ENCODE results near the gene LCOR. TPM values are rescaled to one million over a fixed set of nuclear protein-coding genes. Genes with fewer than 3 reads are reported as not detected.
"Not testable (repeated sequence)": the region's sequence is repeated elsewhere in the genome, so short reads cannot be mapped to it uniquely, and the experiment has no call there.

Gene LCOR
- total and polyA plus RNA-seq, 2 experiments from 2014 or later = 13.7 to 22.2 TPM

- Histone ChIP-seq H3K36me3 (no peaks in the 10 kb centered on the region), H3K4me3 (no peak overlapping the region), H3K4me1 (ENCODE audit: low read depth) (peaks cover 7% of the 10 kb centered on the region), H3K27ac (no peak overlapping the region), H3K9me3 (ENCODE audit: low read depth) (no peaks in the 10 kb centered on the region), H3K27me3 (no peaks in the 10 kb centered on the region)
- no peak for DNase-seq (ENCODE audit: low read depth in 1 of 2, low spot score in 1 of 2)
- TF ChIP-seq CTCF (IDR thresholded peaks at IDR 0.05; ENCODE audit: low read depth, low read length) = no peak
Observed at GRCh38 chr10:97029271-97029670, 197.2 kb downstream of the LCOR start.

DNA sequence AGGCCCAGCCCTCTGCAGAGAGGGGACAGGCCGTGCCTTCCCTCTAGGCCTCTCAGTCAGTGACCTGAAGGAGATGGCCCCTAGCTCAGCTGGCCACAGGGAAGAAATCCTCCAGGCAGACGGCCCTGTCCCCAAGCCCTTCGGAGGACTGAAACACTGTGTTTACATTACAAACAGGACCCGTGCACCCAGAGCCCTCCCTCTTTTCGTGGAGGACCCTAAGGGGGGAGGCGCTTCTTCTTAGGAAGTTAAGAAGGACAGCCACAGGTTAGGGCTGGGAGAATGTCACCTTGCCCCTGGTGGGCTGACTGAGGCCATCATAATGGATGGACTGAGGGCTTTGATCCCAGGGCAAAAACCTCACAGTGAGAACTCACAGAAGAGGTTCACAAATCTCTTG lies 198.8 kb downstream of the LCOR start:
- DNase-seq (ENCODE audit: low read depth in 1 of 2, low spot score in 1 of 2) = no peak
- TF ChIP-seq CTCF (IDR thresholded peaks at IDR 0.05; ENCODE audit: low read depth, low read length) = no peak
- peaks cover 5% of the 10 kb centered on the region for H3K4me1 ChIP-seq (ENCODE audit: low read depth)
- no peak overlapping the region for H3K4me3 ChIP-seq
- H3K36me3 ChIP-seq = no peaks in the 10 kb centered on the region
- no peak overlapping the region for H3K27ac ChIP-seq
- H3K27me3 ChIP-seq = no peaks in the 10 kb centered on the region
- H3K9me3 ChIP-seq (ENCODE audit: low read depth) = no peaks in the 10 kb centered on the region

DNA sequence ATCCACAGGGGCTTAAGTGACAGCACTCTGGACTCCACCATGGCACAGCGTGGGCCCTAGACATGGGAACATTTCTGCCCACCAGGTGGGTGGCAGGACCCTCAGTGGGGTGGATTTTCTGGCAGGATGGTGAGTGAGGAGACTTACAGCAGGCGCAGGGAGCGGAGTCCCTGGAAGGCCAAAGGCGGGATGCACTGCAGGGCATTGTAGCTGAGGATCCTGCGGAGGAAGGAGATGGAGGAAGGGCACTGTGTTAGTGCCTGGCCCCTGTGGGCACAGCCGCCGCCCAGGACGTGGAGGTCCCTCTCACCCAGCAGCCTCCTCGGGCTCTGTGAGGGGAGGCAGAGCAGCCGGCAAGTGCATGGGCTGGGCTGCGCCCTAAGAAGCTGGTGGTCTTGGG lies 199.4 kb downstream of the LCOR start:
- Histone ChIP-seq H3K36me3 (no peaks in the 10 kb centered on the region), H3K27me3 (no peaks in the 10 kb centered on the region), H3K9me3 (ENCODE audit: low read depth) (no peaks in the 10 kb centered on the region), H3K27ac (no peak overlapping the region), H3K4me3 (no peak overlapping the region), H3K4me1 (ENCODE audit: low read depth) (peaks cover 5% of the 10 kb centered on the region)
- no peak for DNase-seq (ENCODE audit: low read depth in 1 of 2, low spot score in 1 of 2)
- TF ChIP-seq CTCF (IDR thresholded peaks at IDR 0.05; ENCODE audit: low read depth, low read length) = no peak

DNA sequence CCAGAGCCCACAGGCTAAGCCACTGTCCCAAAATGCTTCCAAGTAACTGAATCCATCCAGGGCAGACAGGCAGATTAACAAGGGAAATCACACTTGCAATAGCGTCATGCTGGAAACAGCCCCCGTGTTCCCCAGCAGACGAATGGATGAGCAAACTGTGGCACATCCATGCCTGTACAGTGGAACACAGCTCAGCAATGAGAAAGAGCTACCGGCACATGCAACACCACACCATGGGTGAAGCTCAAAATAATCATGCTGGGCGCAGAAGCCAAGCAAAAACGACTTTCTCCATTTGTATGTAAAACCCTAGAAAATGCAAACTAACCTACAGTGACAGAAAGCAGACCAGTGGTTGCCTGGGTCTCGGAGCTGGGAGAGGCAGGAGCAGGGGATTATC lies 200.5 kb downstream of the LCOR start:
- no peak overlapping the region for H3K27ac ChIP-seq
- TF ChIP-seq CTCF (IDR thresholded peaks at IDR 0.05; ENCODE audit: low read depth, low read length) = no peak
- no peaks in the 10 kb centered on the region for H3K27me3 ChIP-seq
- no peak overlapping the region for H3K4me3 ChIP-seq
- DNase-seq (ENCODE audit: low read depth in 1 of 2, low spot score in 1 of 2) = no peak
- no peaks in the 10 kb centered on the region for H3K9me3 ChIP-seq (ENCODE audit: low read depth)
- H3K4me1 ChIP-seq (ENCODE audit: low read depth) = peaks cover 5% of the 10 kb centered on the region
- no peaks in the 10 kb centered on the region for H3K36me3 ChIP-seq

GRCh38 chr10:97033841-97034240 lies 201.7 kb downstream of the LCOR start:
- not testable (repeated sequence) for H3K36me3 ChIP-seq; H3K4me1 ChIP-seq (ENCODE audit: low read depth); DNase-seq (ENCODE audit: low read depth in 1 of 2, low spot score in 1 of 2); H3K4me3 ChIP-seq; H3K27ac ChIP-seq; H3K27me3 ChIP-seq; H3K9me3 ChIP-seq (ENCODE audit: low read depth)

- Histone ChIP-seq H3K4me3 (no peak overlapping the region), H3K27ac (no peak overlapping the region), H3K27me3 (no peaks in the 10 kb centered on the region), H3K4me1 (ENCODE audit: low read depth) (peaks cover 5% of the 10 kb centered on the region), H3K9me3 (ENCODE audit: low read depth) (no peaks in the 10 kb centered on the region), H3K36me3 (no peaks in the 10 kb centered on the region)
- DNase-seq (ENCODE audit: low read depth in 1 of 2, low spot score in 1 of 2) = no peak
- TF ChIP-seq CTCF (IDR thresholded peaks at IDR 0.05; ENCODE audit: low read depth, low read length) = no peak
Observed at GRCh38 chr10:97034301-97034700, 202.2 kb downstream of the LCOR start.

Data from cardiac muscle cell (in vitro differentiated cells and primary cell).